K562 (cell line): ENCODE measurements around the gene TECPR2. TPM values are rescaled to one million over a fixed set of nuclear protein-coding genes. Genes with fewer than 3 reads are reported as not detected.

Experiments
- BRD9 ChIP-seq: fragments of 450-650 bp; IDR thresholded peaks from 2 replicates; pipeline ENCODE4 v1.6.1; 2018; ENCODE audit warnings: low read depth; ENCODE audit not compliant: partially characterized antibody
- BRF1 ChIP-seq: IDR thresholded peaks from 3 replicates; pipeline ENCODE4 v1.6.1; 2011; ENCODE audit warnings: borderline replicate concordance, mild to moderate bottlenecking; ENCODE audit not compliant: insufficient read length; ENCODE audit errors: extremely low read depth
- CBX2 ChIP-seq: fragments of 200-600 bp; sonication (generic); IDR thresholded peaks from one replicate; pipeline ENCODE4 v1.6.1; 2012; ENCODE audit warnings: mild to moderate bottlenecking, low read length, inconsistent platforms; ENCODE audit not compliant: insufficient read depth, poor library complexity, severe bottlenecking
- DNMT1 ChIP-seq: fragments of 450-650 bp; IDR thresholded peaks from 2 replicates; pipeline ENCODE4 v1.6.1; 2016; ENCODE audit warnings: antibody characterized with exemption, mild to moderate bottlenecking
- ERF ChIP-seq: fragments of 450-650 bp; formaldehyde crosslinking; IDR thresholded peaks from 2 replicates; pipeline ENCODE4 v1.4.0; 2020; ENCODE audit warnings: mild to moderate bottlenecking, mixed read lengths
- MYC ChIP-seq, 2 experiments: fragments of 250-450 bp in 1 of 2; sonication (Bioruptor Pico) in 1 of 2; IDR thresholded peaks; 2 replicates each; pipeline versions ENCODE4 v1.5.1 to v1.6.1; 2012 to 2021; ENCODE audit warnings: low read depth in 2 of 2, borderline replicate concordance in 1 of 2, improper control_type of control experiment in 1 of 2, low read length in 1 of 2, mild to moderate bottlenecking in 1 of 2, moderate library complexity in 1 of 2
- NBN ChIP-seq: fragments of 450-650 bp; IDR thresholded peaks from 2 replicates; pipeline ENCODE4 v1.6.1; 2016; ENCODE audit warnings: low read depth, mild to moderate bottlenecking
- POLR2G ChIP-seq: fragments of 200-400 bp; formaldehyde crosslinking; IDR thresholded peaks from 2 replicates; pipeline ENCODE4 v1.6.1; 2017; ENCODE audit warnings: low read depth, mild to moderate bottlenecking, antibody characterized with exemption, low read length, moderate library complexity
- TCF7L2 ChIP-seq: fragments of 150-350 bp; IDR thresholded peaks from 2 replicates; pipeline ENCODE4 v1.6.1; 2016; ENCODE audit warnings: low read depth, mild to moderate bottlenecking, low read length, moderate library complexity
- polyA plus RNA-seq, 8 experiments: library from polyadenylated mRNA; depleted of rRNA in 4 of 8; stranded (reverse) in 5 of 8; unstranded in 3 of 8; fragments of >200 nt; fragmentation: Nextera tagmentation in 2 of 8; fragmentation: Illumina TruSeq in 1 of 8; extraction: Ambion mirVana in 2 of 8; extraction: Trizol in 1 of 8; gene quantifications; 2 replicates each; pipeline versions ENCODE4 v1.2.1 to v1.2.3, GENCODE V29; 2011 to 2014; ENCODE audit warnings: inconsistent platforms in 1 of 8, missing spikeins in 1 of 8
- total RNA-seq, 7 experiments: library from RNA; depleted of rRNA in 6 of 7; stranded (reverse); fragments of >200 nt in 6 of 7; fragmentation: Illumina TruSeq in 2 of 7; extraction: Trizol in 2 of 7; gene quantifications; 2 replicates each; pipeline versions ENCODE4 v1.2.1 to v1.2.3, GENCODE V29; 2011 to 2021; ENCODE audit warnings: low replicate concordance in 1 of 7
- TF ChIP-seq, protein P1 (sequence below): sonication (generic); formaldehyde crosslinking; IDR thresholded peaks from 2 replicates; pipeline ENCODE4 v1.8.0; 2022; ENCODE audit warnings: mild to moderate bottlenecking, missing genetic modification reagents, borderline replicate concordance
- TF ChIP-seq, protein P2 (sequence below): fragments of 150-350 bp; conservative IDR thresholded peaks from 2 replicates; pipeline ENCODE4 v1.6.1; 2014; ENCODE audit warnings: low read length
- TF ChIP-seq, protein P3 (sequence below): fragments of 450-650 bp; IDR thresholded peaks from 2 replicates; pipeline ENCODE4 v1.6.1; 2017; ENCODE audit warnings: antibody characterized with exemption, mild to moderate bottlenecking
- TF ChIP-seq, protein P4 (sequence below), 2 experiments: fragments of 450-650 bp; IDR thresholded peaks; 2 replicates each; pipeline ENCODE4 v1.6.1; 2016

Gene TECPR2
- total and polyA plus RNA-seq, 9 of the 15 experiments (the other 6 are each of a cell fraction or from before 2014, with no cell fraction given) = 0.04 to 3.0 (median 0.83) TPM

DNA sequence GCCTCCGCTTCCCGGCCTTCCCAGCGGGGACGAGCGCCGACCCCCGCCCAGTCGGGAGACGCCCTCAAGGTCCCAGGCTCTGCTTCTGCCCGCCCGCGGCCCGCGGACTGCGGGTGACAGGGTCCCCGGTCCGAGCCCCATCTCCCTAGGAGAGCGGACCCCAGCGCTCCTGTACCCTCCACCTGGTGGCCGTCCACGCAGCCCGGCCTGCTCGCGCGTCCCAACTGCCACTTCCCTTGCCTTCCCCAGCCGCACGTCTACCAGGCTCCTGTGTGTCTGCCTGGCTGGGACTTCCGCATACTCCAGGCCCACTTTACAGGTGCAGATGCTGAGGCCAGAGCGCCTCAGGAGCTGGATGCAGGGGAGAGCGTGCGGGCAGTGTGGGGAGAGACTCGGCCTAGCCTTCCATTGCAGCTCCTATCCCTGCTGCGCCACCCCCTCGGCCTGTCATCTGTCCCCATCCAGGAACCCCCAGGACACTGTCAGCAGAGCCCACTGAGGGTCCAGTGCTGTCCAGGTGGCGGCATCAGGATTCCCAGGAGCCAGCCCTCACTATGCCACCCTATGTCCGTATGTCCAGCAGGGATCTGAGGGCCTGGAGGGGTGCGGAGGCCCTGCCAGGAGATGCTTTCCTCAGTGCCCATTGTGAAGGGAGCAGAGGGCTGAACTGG is 154.8 kb downstream of the TECPR2 start (continued):
- no peak for TF ChIP-seq TCF7L2
- no peak for TF ChIP-seq BRF1
- no peak for TF ChIP-seq DNMT1
- TF ChIP-seq, protein P1, sequence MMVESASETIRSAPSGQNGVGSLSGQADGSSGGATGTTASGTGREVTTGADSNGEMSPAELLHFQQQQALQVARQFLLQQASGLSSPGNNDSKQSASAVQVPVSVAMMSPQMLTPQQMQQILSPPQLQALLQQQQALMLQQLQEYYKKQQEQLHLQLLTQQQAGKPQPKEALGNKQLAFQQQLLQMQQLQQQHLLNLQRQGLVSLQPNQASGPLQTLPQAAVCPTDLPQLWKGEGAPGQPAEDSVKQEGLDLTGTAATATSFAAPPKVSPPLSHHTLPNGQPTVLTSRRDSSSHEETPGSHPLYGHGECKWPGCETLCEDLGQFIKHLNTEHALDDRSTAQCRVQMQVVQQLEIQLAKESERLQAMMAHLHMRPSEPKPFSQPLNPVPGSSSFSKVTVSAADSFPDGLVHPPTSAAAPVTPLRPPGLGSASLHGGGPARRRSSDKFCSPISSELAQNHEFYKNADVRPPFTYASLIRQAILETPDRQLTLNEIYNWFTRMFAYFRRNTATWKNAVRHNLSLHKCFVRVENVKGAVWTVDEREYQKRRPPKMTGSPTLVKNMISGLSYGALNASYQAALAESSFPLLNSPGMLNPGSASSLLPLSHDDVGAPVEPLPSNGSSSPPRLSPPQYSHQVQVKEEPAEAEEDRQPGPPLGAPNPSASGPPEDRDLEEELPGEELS (CRISPR knock-in tag) = no peak
- TF ChIP-seq NBN = no peak
- no peak for TF ChIP-seq BRD9
- TF ChIP-seq, protein P2, sequence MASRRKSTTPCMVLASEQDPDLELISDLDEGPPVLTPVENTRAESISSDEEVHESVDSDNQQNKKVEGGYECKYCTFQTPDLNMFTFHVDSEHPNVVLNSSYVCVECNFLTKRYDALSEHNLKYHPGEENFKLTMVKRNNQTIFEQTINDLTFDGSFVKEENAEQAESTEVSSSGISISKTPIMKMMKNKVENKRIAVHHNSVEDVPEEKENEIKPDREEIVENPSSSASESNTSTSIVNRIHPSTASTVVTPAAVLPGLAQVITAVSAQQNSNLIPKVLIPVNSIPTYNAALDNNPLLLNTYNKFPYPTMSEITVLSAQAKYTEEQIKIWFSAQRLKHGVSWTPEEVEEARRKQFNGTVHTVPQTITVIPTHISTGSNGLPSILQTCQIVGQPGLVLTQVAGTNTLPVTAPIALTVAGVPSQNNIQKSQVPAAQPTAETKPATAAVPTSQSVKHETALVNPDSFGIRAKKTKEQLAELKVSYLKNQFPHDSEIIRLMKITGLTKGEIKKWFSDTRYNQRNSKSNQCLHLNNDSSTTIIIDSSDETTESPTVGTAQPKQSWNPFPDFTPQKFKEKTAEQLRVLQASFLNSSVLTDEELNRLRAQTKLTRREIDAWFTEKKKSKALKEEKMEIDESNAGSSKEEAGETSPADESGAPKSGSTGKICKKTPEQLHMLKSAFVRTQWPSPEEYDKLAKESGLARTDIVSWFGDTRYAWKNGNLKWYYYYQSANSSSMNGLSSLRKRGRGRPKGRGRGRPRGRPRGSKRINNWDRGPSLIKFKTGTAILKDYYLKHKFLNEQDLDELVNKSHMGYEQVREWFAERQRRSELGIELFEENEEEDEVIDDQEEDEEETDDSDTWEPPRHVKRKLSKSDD = no peak
- TF ChIP-seq CBX2 = no peak
- no peak for TF ChIP-seq MYC (IDR thresholded peaks at IDR 0.05; ENCODE audit: low read depth, low read length)
- no peak for TF ChIP-seq MYC (CRISPR knock-in tag; IDR thresholded peaks at IDR 0.05; ENCODE audit: borderline replicate concordance, low read depth)
- TF ChIP-seq, protein P3, sequence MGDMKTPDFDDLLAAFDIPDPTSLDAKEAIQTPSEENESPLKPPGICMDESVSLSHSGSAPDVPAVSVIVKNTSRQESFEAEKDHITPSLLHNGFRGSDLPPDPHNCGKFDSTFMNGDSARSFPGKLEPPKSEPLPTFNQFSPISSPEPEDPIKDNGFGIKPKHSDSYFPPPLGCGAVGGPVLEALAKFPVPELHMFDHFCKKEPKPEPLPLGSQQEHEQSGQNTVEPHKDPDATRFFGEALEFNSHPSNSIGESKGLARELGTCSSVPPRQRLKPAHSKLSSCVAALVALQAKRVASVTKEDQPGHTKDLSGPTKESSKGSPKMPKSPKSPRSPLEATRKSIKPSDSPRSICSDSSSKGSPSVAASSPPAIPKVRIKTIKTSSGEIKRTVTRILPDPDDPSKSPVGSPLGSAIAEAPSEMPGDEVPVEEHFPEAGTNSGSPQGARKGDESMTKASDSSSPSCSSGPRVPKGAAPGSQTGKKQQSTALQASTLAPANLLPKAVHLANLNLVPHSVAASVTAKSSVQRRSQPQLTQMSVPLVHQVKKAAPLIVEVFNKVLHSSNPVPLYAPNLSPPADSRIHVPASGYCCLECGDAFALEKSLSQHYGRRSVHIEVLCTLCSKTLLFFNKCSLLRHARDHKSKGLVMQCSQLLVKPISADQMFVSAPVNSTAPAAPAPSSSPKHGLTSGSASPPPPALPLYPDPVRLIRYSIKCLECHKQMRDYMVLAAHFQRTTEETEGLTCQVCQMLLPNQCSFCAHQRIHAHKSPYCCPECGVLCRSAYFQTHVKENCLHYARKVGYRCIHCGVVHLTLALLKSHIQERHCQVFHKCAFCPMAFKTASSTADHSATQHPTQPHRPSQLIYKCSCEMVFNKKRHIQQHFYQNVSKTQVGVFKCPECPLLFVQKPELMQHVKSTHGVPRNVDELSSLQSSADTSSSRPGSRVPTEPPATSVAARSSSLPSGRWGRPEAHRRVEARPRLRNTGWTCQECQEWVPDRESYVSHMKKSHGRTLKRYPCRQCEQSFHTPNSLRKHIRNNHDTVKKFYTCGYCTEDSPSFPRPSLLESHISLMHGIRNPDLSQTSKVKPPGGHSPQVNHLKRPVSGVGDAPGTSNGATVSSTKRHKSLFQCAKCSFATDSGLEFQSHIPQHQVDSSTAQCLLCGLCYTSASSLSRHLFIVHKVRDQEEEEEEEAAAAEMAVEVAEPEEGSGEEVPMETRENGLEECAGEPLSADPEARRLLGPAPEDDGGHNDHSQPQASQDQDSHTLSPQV = no peak
- TF ChIP-seq POLR2G = peak; percentile 54
- TF ChIP-seq, protein P4, sequence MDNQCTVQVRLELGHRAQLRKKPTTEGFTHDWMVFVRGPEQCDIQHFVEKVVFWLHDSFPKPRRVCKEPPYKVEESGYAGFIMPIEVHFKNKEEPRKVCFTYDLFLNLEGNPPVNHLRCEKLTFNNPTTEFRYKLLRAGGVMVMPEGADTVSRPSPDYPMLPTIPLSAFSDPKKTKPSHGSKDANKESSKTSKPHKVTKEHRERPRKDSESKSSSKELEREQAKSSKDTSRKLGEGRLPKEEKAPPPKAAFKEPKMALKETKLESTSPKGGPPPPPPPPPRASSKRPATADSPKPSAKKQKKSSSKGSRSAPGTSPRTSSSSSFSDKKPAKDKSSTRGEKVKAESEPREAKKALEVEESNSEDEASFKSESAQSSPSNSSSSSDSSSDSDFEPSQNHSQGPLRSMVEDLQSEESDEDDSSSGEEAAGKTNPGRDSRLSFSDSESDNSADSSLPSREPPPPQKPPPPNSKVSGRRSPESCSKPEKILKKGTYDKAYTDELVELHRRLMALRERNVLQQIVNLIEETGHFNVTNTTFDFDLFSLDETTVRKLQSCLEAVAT (IDR thresholded peaks at IDR 0.05) = 0 out of 4 replicates have a peak, but pooled peaks of 1 of the 2 experiments have one; percentile 34
- TF ChIP-seq ERF = 0 out of 2 replicates have a peak, but pooled peaks have one; percentile 27
